Measurements from ENCODE around the gene HIGD1A.

HIGD1A gene

DNA sequence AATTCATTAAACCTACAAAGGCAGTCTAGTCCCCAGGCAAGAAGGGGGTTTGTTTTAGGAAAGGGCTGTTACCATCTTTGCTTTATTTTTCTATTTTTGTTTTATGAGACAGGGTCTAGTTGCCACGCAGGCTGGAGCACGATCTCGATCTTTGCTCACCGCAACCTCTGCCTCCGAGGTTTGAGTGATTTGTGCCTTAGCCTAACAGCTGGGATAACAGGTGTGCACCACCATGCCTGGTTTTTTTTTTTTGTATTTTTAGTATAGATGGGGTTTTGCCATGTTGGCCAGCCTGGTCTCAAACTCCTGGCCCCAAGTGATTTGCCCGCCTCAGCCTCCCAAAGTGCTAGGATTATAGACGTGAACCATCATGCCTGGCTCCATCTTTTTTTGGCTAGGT, 4.9 kb downstream of the HIGD1A start:
- DNase-seq = no peak

DNA sequence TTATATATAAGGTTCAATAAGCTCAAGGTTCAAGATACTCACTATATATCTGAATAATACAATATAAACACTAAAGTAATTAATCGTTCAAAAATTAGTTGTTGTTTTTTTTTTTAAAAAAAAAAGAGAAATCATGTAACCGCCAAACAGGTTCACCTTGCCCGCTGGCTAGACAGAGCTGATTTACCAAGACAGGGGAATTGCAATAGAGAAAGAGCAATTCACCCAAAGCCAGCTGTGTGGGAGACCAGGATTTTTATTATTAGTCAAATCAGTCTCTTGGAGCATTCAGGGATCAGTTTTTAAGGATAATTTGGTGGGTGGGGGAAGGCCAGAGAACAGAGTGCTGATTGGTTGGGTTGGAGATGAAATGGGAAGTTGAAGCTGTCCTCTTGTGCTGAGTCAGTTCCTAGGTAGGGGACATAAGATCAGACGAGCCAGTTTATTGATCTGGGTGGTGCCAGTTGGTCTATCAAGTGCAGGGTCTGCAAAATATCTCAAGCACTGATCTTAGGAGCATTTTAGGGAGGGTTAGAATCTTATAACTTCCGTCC, 7.9 kb downstream of the HIGD1A start:
- DNase-seq = no peak

DNA sequence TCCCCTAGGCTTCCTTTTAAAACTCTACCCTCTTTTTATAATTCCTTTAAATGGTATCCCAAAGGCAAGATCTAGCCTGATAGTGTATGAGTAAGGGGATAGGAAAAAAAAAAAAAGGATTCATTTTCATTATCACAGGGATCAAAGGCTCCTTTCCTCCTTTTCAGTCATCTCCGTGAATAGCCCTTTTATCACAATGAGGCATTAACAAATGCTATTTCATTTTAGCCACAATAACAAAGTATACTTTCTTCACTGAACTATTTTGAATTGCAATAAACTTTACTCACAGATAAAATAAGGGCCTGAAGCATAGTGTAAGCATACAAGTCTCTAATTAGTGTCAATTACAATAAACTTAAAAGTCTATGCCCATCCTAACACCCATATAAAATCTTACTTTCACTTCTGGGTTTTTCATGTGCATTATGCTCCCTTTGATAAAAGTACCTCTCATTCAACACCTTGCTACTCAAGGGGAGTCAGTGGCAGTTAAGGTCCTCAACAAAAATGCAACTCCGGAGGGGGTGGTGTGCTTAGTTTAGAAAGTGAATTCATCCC, 8.6 kb downstream of the HIGD1A start:
- no peak for DNase-seq

DNA sequence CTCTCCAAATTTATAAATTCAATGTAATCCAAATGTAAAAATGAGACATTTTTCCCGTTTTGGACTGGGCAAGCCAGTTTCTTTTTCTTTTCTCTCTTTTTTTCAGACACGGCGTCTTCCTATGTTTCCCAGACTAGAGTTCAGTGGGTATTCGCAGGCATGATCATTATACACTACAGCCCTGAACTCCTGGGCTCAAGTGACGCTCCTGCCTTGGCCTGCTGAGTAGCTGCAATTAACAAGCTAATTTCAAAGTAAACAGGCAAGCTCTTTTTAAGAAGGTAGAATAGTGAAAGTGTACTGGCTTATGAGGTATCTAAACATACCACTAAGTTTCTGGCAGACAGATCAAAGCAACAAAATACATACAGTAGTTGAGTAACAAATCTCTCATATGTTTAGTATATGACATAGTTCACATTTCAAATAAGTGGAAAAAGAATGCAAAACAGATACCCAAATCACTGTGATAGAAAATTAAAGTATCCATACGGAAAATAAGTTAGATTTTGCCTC, 13.5 kb downstream of the HIGD1A start:
- no peak for DNase-seq

DNA sequence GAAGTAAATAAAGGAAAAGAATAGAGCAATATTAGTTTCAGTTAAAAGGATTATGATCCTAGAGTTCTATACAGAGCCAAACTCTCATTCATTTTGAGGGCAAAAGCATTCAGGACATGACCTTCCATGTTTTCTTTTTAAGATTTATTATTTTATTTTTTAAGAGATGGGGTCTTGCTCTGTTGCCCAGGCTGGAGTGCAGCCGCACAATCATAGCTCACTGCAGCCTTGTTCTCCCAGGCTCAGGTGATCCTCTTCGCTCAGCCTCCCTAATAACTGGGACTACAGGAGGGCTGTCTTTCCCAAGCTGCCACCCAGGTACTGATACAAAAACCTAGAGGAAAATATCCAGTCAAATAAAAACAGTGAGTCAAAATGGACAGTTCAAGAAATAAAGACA, 17.7 kb downstream of the HIGD1A start:
- no peak for DNase-seq

DNA sequence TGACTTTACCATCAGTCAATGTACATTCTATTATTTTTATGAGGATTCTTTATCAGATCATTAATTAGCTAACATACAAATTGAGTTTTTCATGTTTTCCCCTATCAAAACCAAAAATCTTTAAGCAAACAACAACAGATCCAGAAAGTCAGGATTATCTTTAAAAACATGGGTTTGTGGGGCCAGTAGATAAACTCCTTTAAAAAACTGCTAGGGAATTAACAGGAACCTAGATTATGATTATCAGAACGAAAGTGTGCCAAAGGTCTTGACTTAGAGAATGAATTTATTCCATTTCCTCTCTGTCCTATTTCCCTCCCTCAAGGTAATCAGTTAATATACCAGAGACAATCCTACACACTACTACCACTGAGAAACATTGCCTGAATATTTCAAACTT, 18.1 kb downstream of the HIGD1A start:
- DNase-seq = no peak

DNA sequence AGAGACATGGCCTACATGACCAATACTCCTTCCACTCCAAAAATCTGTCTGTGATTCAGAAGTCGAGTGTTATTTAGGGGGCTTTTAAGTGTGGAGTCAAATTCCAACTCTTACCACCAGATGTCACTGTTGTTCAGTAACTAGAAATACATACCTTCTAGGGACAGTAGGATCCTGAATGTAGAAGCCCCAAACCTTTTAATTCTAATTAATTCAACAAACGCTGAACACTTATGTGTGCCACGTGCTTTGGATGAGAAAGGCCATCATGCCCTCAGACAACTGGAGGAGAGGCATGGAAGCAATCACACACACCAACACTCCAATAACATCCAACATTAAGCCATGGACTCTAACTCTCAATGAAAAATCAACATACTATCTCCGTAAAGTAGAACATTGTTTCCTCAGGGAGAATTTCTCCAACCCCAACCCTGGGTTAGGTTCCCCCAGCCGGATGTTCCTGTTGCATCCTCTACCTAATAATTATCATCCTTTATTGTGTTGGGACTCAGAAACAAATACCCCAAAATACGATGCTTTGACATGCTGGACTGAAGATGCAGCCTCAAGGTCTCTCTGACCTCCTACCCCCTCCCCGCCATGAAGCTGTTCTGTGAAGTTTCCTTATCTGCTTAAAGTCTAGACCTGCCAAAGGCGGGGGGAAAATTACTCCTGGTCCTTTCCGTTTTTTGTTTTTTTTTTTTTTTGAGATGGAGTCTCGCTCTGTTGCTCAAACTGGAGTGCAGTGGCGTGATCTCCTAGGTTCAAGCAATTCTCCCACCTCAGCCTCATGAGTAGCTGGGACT, 23.2 kb downstream of the HIGD1A start:
- peak; percentile 65 for DNase-seq

DNA sequence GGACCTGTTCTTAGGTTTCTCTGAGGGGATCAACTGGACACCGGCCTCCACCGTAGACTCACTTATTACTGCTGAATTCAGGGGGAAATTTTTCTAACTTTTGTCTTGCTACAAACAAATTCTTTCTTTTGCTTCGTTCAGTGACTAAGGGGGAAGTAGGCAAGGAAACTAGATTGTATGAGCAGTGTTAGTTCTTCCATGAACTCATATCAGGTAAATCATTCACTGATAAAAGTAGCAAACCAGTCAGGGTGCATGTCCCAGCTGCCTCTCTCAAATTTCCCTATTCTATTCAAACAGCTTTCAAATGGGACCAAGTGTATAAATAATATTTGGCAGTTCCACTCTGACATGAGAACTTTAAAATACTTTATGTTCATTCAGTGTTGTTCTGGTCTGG, 23.9 kb downstream of the HIGD1A start:
- no peak for DNase-seq

DNA sequence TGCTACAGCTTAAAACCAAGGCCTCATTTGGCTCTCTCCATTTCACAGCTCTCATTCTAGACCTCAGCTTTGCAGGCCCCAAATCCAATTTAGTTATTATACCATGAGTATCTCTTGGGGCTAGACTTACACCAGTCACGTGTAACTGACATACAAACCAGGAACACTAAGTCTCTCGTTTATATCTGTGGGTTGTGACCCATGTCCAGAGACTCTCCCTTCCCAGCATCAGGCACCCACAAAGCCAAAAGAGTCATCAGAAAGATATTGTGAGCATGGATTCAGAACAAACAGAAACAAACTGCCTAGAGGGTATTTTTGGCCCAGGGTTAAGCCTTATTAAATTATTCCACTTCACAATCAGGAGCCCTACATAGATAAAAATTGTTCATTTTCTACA, 25.6 kb downstream of the HIGD1A start:
- no peak for DNase-seq

DNA sequence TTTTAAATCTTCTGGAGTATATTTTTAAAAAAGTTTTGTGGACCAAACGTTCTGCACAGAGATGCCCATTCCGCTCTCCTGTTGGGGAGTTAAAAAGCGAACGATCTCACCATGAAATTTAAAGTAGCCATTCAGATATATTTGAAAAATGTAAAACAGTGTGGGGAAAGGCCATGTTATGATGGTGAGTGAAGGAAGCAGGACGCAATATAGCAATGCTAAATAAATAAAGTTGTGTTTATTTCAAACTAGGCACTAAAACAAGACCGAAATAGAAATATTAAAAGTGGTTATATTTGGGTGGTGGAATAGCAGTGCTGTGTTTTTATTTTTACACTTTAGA, 30.9 kb downstream of the HIGD1A start:
- DNase-seq = no peak

DNA sequence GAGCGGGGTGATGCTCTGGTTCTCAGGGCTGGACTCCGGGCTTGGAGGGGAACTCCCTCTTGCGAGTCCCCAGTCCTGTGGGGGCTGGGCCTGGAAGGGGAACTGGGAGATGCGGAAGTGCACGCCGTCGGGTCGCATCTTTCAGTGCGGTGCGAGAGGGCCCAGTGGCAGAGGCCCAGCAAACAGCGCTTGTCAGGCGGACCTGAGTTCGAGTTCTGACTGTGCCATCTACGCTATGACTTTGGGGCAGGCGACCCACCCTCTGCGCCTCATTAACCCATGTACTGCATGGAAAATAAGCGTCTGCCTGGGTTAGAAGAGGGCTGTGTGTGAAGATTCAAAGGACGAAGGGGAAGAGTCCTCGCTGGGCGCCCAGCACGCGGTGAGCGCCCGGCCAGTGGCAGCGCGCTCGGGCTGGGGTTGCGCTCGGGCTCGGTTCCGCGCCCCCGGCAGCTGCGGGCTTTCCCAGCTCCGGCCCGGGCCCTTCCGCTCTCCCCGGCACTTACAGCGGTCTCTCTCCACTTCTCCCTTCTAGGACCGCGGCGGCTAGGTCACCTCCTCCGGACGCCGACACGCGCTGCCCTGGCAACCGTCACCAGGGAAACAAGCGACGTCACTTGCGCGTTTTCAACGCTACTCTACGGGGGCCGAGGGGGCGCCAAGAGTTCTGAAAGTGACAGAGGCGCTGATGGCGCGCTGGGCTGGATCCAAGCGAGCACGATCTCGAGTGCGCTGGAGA, 31.5 kb downstream of the HIGD1A start, which contains the start of gene CCDC13:
Gene CCDC13, minus strand, starts transcription at position 584 of the 739 bp plus-strand sequence. CDS start 14,908 bp downstream, outside the sequence.
- DNase-seq = peak; percentile 91

DNA sequence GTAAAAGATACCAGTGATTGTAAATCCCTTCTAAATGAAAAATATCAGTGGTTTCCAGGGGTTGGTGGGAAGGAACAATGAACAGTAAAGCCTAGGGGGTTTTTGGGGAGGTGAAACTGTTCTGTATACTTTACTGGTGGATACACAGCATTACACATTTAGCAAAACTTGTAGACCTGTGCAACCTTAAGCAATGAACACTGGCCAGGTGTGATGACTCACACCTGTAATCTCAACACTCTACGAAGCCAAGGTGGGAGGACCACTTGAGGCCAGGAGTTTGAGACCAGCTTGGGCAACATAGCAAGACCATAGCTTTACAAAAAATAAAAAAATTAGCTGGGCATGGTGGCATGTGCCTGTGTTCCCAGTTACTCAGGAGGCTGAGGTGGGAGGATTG, 33.0 kb downstream of the HIGD1A start:
- DNase-seq = no peak

DNA sequence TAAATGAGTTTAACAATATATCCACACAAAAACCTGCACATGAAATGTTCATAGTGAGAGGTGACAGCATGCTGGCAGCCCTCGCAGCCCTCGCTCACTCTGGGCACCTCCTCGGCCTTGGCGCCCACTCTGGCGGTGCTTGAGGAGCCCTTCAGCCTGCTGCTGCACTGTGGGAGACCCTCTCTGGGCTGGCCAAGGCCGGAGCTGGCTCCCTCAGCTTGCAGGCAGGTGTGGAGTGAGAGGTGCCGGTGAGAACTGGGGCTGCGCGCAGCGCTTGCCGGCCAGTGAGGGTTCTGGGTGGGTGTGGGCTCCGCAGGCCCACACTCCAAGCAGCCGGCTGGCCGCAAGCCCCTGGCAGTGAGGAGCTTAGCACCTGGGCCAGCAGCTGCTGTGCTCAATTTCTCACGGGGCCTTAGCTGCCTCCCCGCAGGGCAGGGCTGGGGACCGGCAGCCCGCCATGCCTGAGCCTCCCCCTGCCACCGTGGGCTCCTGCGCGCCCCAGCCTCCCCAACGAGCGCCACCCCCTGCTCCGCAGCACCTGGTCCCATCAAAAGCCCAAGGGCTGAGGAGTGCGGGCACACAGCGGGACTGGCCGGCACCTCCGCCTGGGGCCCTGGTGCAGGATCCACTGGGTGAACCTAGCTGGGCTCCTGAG, 34.7 kb downstream of the HIGD1A start:
- no peak for DNase-seq

DNA sequence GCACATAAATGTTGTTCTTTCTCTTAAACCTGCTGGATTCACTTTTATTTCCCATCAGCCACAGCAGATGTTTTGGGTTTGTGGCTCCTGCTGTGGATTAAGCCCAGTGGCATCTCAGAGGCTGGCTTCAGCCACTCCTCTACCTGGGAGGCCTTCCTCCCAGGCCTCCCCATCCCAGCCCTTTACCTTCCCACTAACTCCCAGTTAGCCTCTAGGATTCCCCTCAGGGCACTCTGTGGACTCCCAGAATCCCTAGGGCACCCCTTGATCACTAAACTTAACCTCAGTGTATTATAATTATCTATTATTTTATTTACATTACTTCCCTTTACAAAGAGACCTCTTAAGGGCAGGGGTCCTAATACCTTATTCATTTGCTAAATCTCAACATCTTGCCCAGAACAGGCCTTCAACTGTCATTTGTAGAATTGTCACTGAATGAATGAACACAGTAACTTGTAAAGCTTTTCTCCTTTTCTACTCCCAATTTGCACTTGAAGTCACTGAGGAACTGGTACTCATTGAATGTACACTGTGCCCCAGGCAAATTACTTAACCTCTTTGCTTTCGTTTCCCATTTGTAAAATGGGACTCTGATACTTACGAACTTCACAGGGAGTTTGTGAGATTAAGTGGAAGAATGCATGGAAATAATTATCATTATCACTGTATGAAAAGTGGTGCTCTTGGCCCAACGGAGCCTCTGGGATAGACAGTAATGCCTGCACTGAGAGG, 39.6 kb downstream of the HIGD1A start:
- no peak for DNase-seq

DNA sequence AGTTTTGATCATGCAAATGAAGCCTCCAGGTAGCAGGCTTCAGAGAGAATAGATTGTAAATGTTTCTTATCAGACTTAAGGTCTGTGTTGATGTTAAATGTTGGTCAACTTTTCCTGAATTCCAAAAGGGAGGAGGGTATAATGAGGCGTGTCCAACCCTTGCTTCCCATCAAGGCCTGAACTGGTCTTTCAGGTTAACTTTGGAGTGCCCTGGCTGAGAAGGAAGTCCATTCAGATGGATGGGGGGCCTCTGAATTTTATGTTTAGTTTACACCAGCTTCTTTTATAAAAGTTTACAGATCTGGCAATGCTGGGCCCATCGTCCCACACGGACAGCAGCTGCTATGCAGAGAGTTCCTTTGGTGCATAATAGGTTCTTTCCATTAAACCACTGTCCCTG, 40.2 kb downstream of the HIGD1A start:
- no peak for DNase-seq

DNA sequence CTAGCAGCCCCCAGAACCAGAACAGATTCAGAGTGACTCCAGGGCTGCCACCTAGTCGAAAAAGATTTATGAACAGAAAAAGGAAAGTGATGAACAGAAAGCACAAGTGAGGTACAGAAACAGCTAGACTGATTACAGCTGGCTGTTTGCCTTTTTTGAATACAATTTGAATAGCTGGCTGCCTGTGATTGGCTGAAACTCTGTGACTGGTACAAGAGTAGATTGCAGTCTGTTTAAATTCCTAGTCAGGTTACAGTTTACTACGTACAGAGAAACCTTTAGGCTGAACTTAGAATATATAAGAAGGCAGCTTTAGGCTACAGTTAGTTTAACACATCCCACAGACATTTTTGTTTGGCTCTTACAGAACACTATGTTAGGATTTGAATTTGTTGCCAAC, 41.3 kb downstream of the HIGD1A start:
- peak; percentile 9 for DNase-seq

DNA sequence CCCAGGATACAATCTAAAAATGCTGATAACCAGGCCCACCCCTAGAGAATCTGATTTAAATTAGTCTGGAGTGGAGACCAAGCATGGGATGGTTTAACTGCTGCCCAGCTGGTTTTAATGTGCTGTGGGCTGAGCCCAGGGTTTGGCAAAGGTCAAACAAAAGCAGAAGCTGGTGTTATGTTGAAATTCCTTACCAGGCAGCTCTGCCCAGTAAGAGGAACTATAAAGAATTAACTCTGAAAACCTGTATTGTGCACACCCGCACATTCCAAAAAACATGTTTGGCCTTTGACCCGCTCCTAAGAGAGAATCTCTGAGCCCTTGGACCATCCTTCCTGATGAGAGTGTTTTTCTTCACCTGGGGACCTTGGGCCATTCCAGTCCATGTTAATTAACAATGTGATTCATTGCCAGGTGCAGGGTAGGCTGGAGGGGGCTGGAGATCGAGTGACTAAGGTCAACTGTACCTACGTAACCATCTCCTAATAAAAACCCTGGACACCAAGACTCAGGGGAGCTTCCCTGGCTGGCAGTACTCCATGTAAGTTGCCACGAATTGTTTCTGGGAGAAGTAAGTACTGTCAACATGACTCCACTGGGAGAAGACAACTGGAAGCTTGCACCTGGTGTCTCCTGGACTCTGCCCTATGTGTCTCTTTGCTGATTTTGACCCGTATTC, 42.1 kb downstream of the HIGD1A start:
- DNase-seq = no peak

DNA sequence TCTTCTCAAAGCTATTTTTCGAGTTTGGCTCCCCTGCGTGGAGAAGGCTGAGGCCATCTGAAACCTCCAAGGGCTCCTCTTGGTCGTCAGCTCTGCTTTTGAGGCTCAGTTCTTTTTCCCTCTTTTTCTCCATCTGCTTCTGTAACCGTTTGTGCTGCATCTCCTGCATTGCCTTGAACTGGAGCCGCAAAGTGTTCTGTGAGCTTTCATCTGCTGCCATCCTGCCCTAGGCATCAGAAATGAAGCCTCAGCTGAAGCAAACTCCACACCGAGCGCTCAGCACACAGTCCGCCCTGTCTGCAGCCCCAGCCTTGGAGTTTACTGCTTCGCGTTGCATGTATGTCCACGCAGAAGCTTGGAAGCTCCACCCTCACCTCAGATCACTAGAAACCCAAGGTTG, 46.2 kb downstream of the HIGD1A start:
- no peak for DNase-seq

DNA sequence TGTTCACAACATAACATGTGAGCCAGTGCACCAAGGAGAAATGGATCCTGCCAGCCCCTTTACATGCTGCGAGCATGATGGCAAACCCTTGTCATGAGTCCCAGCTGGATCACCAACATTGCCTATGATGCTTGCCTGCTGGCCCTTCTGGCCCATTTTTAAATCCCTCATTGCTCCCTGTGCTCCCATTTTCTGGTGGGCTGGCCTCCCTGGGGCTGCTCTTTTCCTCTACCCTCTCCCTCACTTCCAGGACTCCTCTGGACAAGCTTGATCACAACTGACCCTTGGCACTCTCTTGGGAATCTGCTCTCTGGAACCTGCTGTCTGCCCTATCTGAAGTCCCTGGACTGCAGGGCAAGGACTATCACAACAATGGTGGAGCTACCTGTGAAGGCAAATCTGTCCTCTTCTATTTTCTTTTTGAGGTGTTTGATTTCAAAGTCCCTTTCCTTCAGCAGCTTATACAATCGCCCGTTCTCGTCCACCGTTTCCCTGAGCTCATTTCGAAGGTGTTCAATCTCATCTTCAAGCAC, 47.5 kb downstream of the HIGD1A start:
- no peak for DNase-seq

DNA sequence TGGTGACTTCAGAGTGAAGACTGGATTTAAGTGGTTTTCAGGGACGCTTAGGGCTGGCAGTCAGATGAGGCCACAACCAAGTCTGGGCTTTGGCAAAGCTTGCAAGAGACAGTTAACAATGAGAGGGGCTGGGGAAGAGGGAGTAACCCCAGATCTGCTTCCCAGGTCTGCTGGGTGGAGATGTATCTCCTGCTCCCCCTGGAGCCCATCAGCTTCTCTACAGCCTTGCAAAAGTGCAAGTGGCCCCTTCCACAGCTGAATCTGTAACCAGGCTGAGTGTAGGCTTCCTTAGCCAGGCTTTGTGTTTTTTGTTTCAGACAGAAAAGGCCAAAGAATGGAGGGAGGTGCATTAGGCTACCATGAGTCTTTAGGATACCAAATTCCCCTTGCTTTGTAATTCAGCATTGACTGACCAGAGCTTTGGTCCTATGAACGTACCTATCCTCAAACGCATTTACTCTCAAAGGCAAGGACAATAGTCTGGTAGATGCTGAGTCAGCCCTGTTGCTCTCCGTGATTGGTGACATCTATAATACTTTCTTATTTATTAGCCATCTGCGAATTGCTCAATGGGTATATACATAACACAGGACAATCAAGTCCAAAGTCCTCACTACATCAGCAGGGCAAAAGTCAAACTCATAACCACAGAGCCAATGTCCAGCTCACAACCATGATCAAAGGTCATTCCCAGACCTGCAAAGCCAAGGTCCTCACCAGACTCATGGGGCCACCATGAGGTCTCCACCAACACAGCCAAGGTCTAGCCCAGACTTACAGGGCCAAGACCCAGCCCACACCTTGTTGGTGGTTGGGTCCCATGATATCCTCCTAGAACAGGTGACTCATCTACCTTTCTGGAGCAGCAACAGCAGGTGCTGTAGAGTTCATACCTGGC, 48.4 kb downstream of the HIGD1A start:
- peak; percentile 25 for DNase-seq
